NCI-H146 (cell line): ENCODE results near the gene HSPB6.

Experiments
- DNase-seq: peaks from one replicate; lab custom pipeline; 2025; lab: John Stamatoyannopoulos, UW

HSPB6 gene

GRCh38 chr19:35746087-35746462 is 10.8 kb downstream of the HSPB6 start:
- DNase-seq, result no peak

- DNase-seq, result peak; percentile 99
Observed at GRCh38 chr19:35745328-35746086, 11.3 kb downstream of the HSPB6 start, which contains the start of the genes PSENEN and U2AF1L4. TSS of gene PSENEN (plus strand) at chr19:35745651. CDS start at chr19:35745931, 280 bp downstream. TSS of gene U2AF1L4 (minus strand) at chr19:35745418. CDS start at chr19:35745391, 27 bp downstream.

- DNase-seq, result peak; percentile 98
Observed at GRCh38 chr19:35744430-35745327, 12.2 kb downstream of the HSPB6 start.

GRCh38 chr19:35743640-35744429 is 13.0 kb downstream of the HSPB6 start:
- no peak for DNase-seq

GRCh38 chr19:35742121-35742724 is 14.6 kb downstream of the HSPB6 start, which contains the start of gene IGFLR1:
TSS of gene IGFLR1 (minus strand) at chr19:35742452. CDS start at chr19:35741180, 1,272 bp downstream.
- DNase-seq, result no peak

GRCh38 chr19:35741203-35741515 is 15.7 kb downstream of the HSPB6 start:
- DNase-seq, result no peak

GRCh38 chr19:35740423-35741202 is 16.2 kb downstream of the HSPB6 start:
- DNase-seq, result peak; percentile 99

GRCh38 chr19:35740108-35740422 is 16.8 kb downstream of the HSPB6 start:
- no peak for DNase-seq

GRCh38 chr19:35739275-35740107 is 17.3 kb downstream of the HSPB6 start:
- DNase-seq, result no peak

GRCh38 chr19:35738887-35739229 is 18.0 kb downstream of the HSPB6 start:
- DNase-seq, result no peak

GRCh38 chr19:35738021-35738886 is 18.6 kb downstream of the HSPB6 start:
- no peak for DNase-seq

GRCh38 chr19:35736913-35737886 is 19.6 kb downstream of the HSPB6 start:
- no peak for DNase-seq

- no peak for DNase-seq
Observed at GRCh38 chr19:35734889-35735288, 21.9 kb downstream of the HSPB6 start.

GRCh38 chr19:35734273-35734672 is 22.6 kb downstream of the HSPB6 start:
- no peak for DNase-seq

- DNase-seq, result no peak
Observed at GRCh38 chr19:35733180-35734125, 23.4 kb downstream of the HSPB6 start.

- no peak for DNase-seq
Observed at GRCh38 chr19:35732540-35733179, 24.2 kb downstream of the HSPB6 start.
